ENCODE results near the gene PLPP7. TPM values are rescaled to one million over a fixed set of nuclear protein-coding genes. Genes with fewer than 3 reads are reported as not detected.
A peak's percentile ranks its signal among the peaks of the same experiment; 100 is the strongest.

The PLPP7 gene
- total and polyA plus RNA-seq, 11 donors, result 56.1 to 293 (median 109) TPM

- ATAC-seq, result no peak
- H3K4me1 ChIP-seq, result peaks cover 0 to 68% (median 41%) of the 10 kb centered on the region in 12 donors
- TF ChIP-seq POLR2A (IDR thresholded peaks at IDR 0.05), result no peak
- TF ChIP-seq CTCF (IDR thresholded peaks at IDR 0.05), result no peak
- no peaks in the 10 kb centered on the region for H3K9me3 ChIP-seq
- H3K4me3 ChIP-seq, result no peak overlapping the region
- no peaks in the 10 kb centered on the region for H3K27me3 ChIP-seq
- intact Hi-C loops (cut with DNase I), result no loop called here
- peak overlapping the region in 8 of 12 donors; percentile 30 to 97 (median 74) for H3K27ac ChIP-seq
- peaks cover 0 to 45% (median 35%) of the 10 kb centered on the region in 9 donors for H3K36me3 ChIP-seq
- 89 to 94% (median 93%) methylated on average over 15 of the region's 15 CpGs for WGBS, 4 donors
- DNase-seq, result peak in 3 of 5 donors; percentile 17 to 22 (median 19)
These were observed 32.1 kb upstream of the PLPP7 start for GRCh38 chr9:131257266-131258025.

- no peak overlapping the region for H3K4me3 ChIP-seq
- no peak for TF ChIP-seq CTCF (IDR thresholded peaks at IDR 0.05)
- no peak for TF ChIP-seq POLR2A (IDR thresholded peaks at IDR 0.05)
- no peak for ATAC-seq
- peak overlapping the region in 7 of 12 donors; percentile 7 to 97 (median 30) for H3K27ac ChIP-seq
- 44 to 67% (median 61%) methylated on average over 13 to 15 of the region's 15 CpGs for WGBS, 4 donors
- H3K27me3 ChIP-seq, result no peaks in the 10 kb centered on the region
- peak in 4 of 5 donors; percentile 37 to 78 (median 64) for DNase-seq
- peaks cover 0 to 53% (median 41%) of the 10 kb centered on the region in 9 donors for H3K36me3 ChIP-seq
- peaks cover 0 to 71% (median 42%) of the 10 kb centered on the region in 12 donors for H3K4me1 ChIP-seq
- no peaks in the 10 kb centered on the region for H3K9me3 ChIP-seq
- intact Hi-C loops (cut with DNase I), result no loop called here
These were observed 31.3 kb upstream of the PLPP7 start for GRCh38 chr9:131258186-131258585.

- Histone ChIP-seq H3K27me3 (no peaks in the 10 kb centered on the region), H3K4me1 (peaks cover 0 to 71% (median 42%) of the 10 kb centered on the region in 12 donors), H3K4me3 (no peak overlapping the region), H3K27ac (peak overlapping the region in 7 of 12 donors; percentile 7 to 97 (median 30)), H3K9me3 (no peaks in the 10 kb centered on the region), H3K36me3 (peaks cover 0 to 56% (median 41%) of the 10 kb centered on the region in 9 donors)
- TF ChIP-seq CTCF (IDR thresholded peaks at IDR 0.05) (no peak), POLR2A (IDR thresholded peaks at IDR 0.05) (no peak)
- DNase-seq, result peak in 4 of 5 donors; percentile 14 to 49 (median 27)
- intact Hi-C loops (cut with DNase I), result no loop called here
- ATAC-seq, result no peak
- 63 to 86% (median 68%) methylated on average over 20 to 25 of the region's 25 CpGs for WGBS, 4 donors
These were observed 30.7 kb upstream of the PLPP7 start for GRCh38 chr9:131258698-131259431.

- Histone ChIP-seq H3K27me3 (no peaks in the 10 kb centered on the region), H3K27ac (peak overlapping the region in 2 of 12 donors; percentile 20 to 41), H3K9me3 (no peaks in the 10 kb centered on the region), H3K4me1 (peaks cover 0 to 71% (median 44%) of the 10 kb centered on the region in 12 donors), H3K36me3 (peaks cover 0 to 56% (median 41%) of the 10 kb centered on the region in 9 donors), H3K4me3 (no peak overlapping the region)
- intact Hi-C loops (cut with DNase I), result no loop called here
- 86 to 97% (median 90%) methylated on average over 10 to 12 of the region's 12 CpGs for WGBS, 4 donors
- ATAC-seq (no peak), DNase-seq (peak in 3 of 5 donors; percentile 14 to 26 (median 18))
- no peak for TF ChIP-seq CTCF (IDR thresholded peaks at IDR 0.05)
- TF ChIP-seq POLR2A (IDR thresholded peaks at IDR 0.05), result no peak
These were observed 30.1 kb upstream of the PLPP7 start for GRCh38 chr9:131259432-131259898.

Measured in heart left ventricle (tissue), 16 donors.